Nephron (organoid): ENCODE data around the gene IL16.

Experiments used
- H3K27ac Mint-ChIP-seq, 3 experiments: 2 replicates each; pipeline ENCODE4 v1.8.0; 2020; ENCODE audit warnings: mixed read lengths in 3 of 3, mild to moderate bottlenecking in 2 of 3, moderate library complexity in 1 of 3
- H3K27me3 Mint-ChIP-seq: 2 replicates; pipeline ENCODE4 v1.8.0; 2021; ENCODE audit warnings: low read depth, mild to moderate bottlenecking, moderate library complexity, mixed read lengths
- H3K36me3 Mint-ChIP-seq: 2 replicates; pipeline ENCODE4 v1.8.0; 2020; ENCODE audit warnings: low read depth, mixed read lengths
- H3K4me1 Mint-ChIP-seq: 2 replicates; pipeline ENCODE4 v1.8.0; 2020; ENCODE audit warnings: mixed read lengths
- H3K4me3 Mint-ChIP-seq, 3 experiments: 2 replicates each; pipeline ENCODE4 v1.8.0; 2020; ENCODE audit warnings: mild to moderate bottlenecking in 3 of 3, mixed read lengths in 3 of 3, moderate library complexity in 2 of 3
- H3K9me3 Mint-ChIP-seq: 2 replicates; pipeline ENCODE4 v1.8.0; 2020; ENCODE audit warnings: mixed read lengths
- CTCF ChIP-seq, 3 experiments: fragments of 200-600 bp; sonication (generic); IDR thresholded peaks; one replicate each; pipeline ENCODE4 v1.5.0; 2021; ENCODE audit warnings: antibody characterized with exemption in 3 of 3; ENCODE audit not compliant: unreplicated experiment in 3 of 3

IL16 gene

DNA sequence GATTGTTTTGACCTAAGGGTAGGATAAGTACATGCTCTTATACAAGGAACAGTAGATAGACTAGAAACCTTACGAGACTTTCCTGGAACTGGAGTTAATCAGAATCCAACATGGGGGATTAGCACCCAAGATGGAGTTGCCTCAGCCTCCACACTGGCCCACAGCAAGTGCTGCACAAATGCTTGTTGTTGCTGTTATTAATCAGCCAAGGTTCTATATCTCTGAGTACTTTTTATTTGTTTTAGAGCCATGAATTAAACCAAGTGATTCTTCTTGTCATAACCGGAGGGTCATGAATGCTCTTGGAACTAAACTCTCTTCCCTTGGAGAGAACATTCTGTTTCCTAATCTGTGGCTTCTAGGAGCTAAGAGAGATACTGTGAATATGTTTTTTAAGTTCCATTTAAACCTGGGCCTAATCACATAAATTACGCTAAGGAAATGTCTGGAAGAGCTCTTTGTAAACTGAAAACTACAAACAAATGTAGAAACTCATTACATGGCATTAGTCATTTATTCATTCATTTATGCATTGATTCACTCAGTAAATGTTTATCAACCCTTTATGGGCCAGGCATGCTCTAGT lies 5.7 kb upstream of the IL16 start:
- Mint-ChIP-seq H3K36me3 (no peaks in the 10 kb centered on the region), H3K27me3 (peaks cover 7% of the 10 kb centered on the region), H3K4me3 (no peak overlapping the region), H3K27ac (no peak overlapping the region), H3K9me3 (no peaks in the 10 kb centered on the region), H3K4me1 (peaks cover 5% of the 10 kb centered on the region)
- TF ChIP-seq CTCF (IDR thresholded peaks at IDR 0.05; ENCODE audit: unreplicated experiment in 3 of 3) = no peak

DNA sequence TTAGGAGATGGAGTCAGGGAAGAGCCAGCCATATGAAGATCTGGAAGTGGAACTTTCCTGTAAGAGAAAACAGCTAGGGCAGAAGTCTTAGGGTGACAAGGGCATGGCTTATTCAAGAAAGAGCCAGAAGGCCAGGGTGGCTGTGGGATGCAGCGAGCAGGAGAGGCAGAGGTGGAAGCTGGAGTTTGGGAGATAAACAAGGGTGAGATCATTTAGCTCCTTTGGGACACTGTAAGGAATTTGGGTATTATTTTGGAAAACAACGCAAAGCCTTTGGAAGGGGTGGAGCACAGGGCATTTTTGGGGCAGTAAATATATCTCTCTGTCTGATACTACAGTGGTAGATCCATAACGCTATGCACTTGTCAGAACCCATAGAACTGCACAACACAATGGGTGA lies 5.0 kb upstream of the IL16 start:
- peaks cover 7% of the 10 kb centered on the region for H3K27me3 Mint-ChIP-seq
- H3K9me3 Mint-ChIP-seq = no peaks in the 10 kb centered on the region
- no peak overlapping the region for H3K27ac Mint-ChIP-seq
- no peak for TF ChIP-seq CTCF (IDR thresholded peaks at IDR 0.05; ENCODE audit: unreplicated experiment in 3 of 3)
- no peak overlapping the region for H3K4me3 Mint-ChIP-seq
- H3K4me1 Mint-ChIP-seq = peaks cover 5% of the 10 kb centered on the region
- no peaks in the 10 kb centered on the region for H3K36me3 Mint-ChIP-seq

- H3K27ac Mint-ChIP-seq = no peak overlapping the region
- H3K36me3 Mint-ChIP-seq = no peaks in the 10 kb centered on the region
- H3K4me1 Mint-ChIP-seq = peaks cover 5% of the 10 kb centered on the region
- no peaks in the 10 kb centered on the region for H3K9me3 Mint-ChIP-seq
- peaks cover 14% of the 10 kb centered on the region for H3K27me3 Mint-ChIP-seq
- no peak overlapping the region for H3K4me3 Mint-ChIP-seq
- TF ChIP-seq CTCF (IDR thresholded peaks at IDR 0.05; ENCODE audit: unreplicated experiment in 3 of 3) = no peak
These were observed 2.0 kb upstream of the IL16 start for GRCh38 chr15:81194723-81195122.

GRCh38 chr15:81195339-81195864 lies 1.3 kb upstream of the IL16 start:
- H3K4me3 Mint-ChIP-seq = no peak overlapping the region
- no peaks in the 10 kb centered on the region for H3K9me3 Mint-ChIP-seq
- peaks cover 15% of the 10 kb centered on the region for H3K27me3 Mint-ChIP-seq
- no peaks in the 10 kb centered on the region for H3K36me3 Mint-ChIP-seq
- no peak overlapping the region for H3K27ac Mint-ChIP-seq
- TF ChIP-seq CTCF (IDR thresholded peaks at IDR 0.05; ENCODE audit: unreplicated experiment in 3 of 3) = no peak
- H3K4me1 Mint-ChIP-seq = peaks cover 5% of the 10 kb centered on the region

GRCh38 chr15:81197255-81197630 lies 564 bp downstream of the IL16 start:
- H3K27me3 Mint-ChIP-seq = peaks cover 21% of the 10 kb centered on the region
- H3K4me1 Mint-ChIP-seq = no peaks in the 10 kb centered on the region
- no peaks in the 10 kb centered on the region for H3K36me3 Mint-ChIP-seq
- H3K27ac Mint-ChIP-seq = no peak overlapping the region
- H3K9me3 Mint-ChIP-seq = no peaks in the 10 kb centered on the region
- no peak for TF ChIP-seq CTCF (IDR thresholded peaks at IDR 0.05; ENCODE audit: unreplicated experiment in 3 of 3)
- no peak overlapping the region for H3K4me3 Mint-ChIP-seq

DNA sequence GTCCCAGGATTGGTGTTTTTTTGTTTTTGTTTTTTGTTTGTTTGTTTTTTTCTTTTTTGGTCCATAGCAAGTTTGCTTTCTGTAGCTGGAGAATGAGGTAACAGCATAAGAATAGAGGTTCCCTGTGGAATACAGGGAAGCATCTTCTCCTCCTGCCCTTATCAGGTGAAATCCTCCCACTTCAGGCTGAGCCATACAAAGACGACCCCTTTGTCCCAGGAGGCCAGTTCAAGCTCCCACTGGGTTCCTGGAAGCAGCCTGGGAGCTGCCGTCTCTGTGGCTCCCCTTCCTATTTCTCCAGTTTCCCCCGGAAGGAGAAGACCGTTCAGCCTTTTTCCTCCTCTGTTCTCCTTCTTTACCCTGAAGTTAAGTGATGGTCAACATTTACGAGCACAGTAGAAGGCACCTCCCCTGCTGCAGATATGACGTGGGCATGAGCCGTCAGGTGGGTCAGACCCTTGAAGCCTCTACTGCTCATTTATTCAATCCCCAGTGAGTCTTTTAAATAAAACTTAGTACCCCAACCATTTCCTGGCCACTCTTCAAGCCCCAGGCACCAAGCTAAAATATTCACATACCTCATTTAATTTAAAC lies 1.1 kb downstream of the IL16 start:
- no peaks in the 10 kb centered on the region for H3K4me1 Mint-ChIP-seq
- H3K4me3 Mint-ChIP-seq = no peak overlapping the region
- H3K36me3 Mint-ChIP-seq = no peaks in the 10 kb centered on the region
- no peaks in the 10 kb centered on the region for H3K9me3 Mint-ChIP-seq
- H3K27me3 Mint-ChIP-seq = peaks cover 21% of the 10 kb centered on the region
- no peak overlapping the region for H3K27ac Mint-ChIP-seq
- no peak for TF ChIP-seq CTCF (IDR thresholded peaks at IDR 0.05; ENCODE audit: unreplicated experiment in 3 of 3)
